ENCODE data around the gene FAS. TPM values are rescaled to one million over a fixed set of nuclear protein-coding genes. Genes with fewer than 3 reads are reported as not detected.

FAS gene
- total and polyA plus RNA-seq, 2 experiments from 2014 or later, result 3.1 to 4.3 TPM

- TF ChIP-seq REST (IDR thresholded peaks at IDR 0.05; ENCODE audit: unreplicated experiment) (no peak), ZNF331 (CRISPR knock-in tag; IDR thresholded peaks at IDR 0.05; ENCODE audit: low read depth) (no peak), JUNB (IDR thresholded peaks at IDR 0.05; ENCODE audit: unreplicated experiment) (no peak), CTCF (conservative IDR thresholded peaks at IDR 0.05; ENCODE audit: low read depth in 2 of 2) (no peak), ZNF114 (CRISPR knock-in tag; IDR thresholded peaks at IDR 0.05) (no peak), STAT1 (IDR thresholded peaks at IDR 0.05; ENCODE audit: unreplicated experiment) (no peak), EZH2phosphoT487 (IDR thresholded peaks at IDR 0.05; ENCODE audit: unreplicated experiment) (no peak), EZH2 (IDR thresholded peaks at IDR 0.05; ENCODE audit: low read depth, unreplicated experiment) (no peak), CREB1 (CRISPR knock-in tag; IDR thresholded peaks at IDR 0.05; ENCODE audit: low read depth) (no peak), NANOG (IDR thresholded peaks at IDR 0.05; ENCODE audit: borderline replicate concordance) (no peak)
Observed at GRCh38 chr10:88966797-88967196, 23.8 kb upstream of the FAS start (continued).

- no peak overlapping the region for H3K4me3 Mint-ChIP-seq
- Histone ChIP-seq H3K4me2 (no peak overlapping the region), H3K36me3 (ENCODE audit: insufficient read depth) (no peaks in the 10 kb centered on the region), H2AFZ (no peak overlapping the region), H3K27ac (ENCODE audit: low read depth) (no peak overlapping the region), H3K27me3 (ENCODE audit: insufficient read depth) (no peaks in the 10 kb centered on the region), H4K20me1 (replicated peaks; ENCODE audit: insufficient read depth) (no peaks in the 10 kb centered on the region), H3F3A (replicated peaks; ENCODE audit: low read depth) (no peaks in the 10 kb centered on the region), H3K9me2 (ENCODE audit: insufficient read depth) (no peaks in the 10 kb centered on the region), H3K4me3 (no peak overlapping the region), H3K4me1 (ENCODE audit: insufficient read depth) (no peaks in the 10 kb centered on the region), H3K79me2 (replicated peaks; ENCODE audit: insufficient read depth) (no peaks in the 10 kb centered on the region)
- DNase-seq (ENCODE audit: low spot score) (no peak), ATAC-seq (no peak)
- H3K36me3 Mint-ChIP-seq (ENCODE audit: low read depth), result no peaks in the 10 kb centered on the region
- H3K27ac Mint-ChIP-seq, result no peak overlapping the region
- H3K27me3 Mint-ChIP-seq (ENCODE audit: insufficient read depth, low read depth, poor library complexity), result no peaks in the 10 kb centered on the region
- TF ChIP-seq REST (IDR thresholded peaks at IDR 0.05; ENCODE audit: unreplicated experiment) (no peak), POLR2AphosphoS5 (IDR thresholded peaks at IDR 0.05; ENCODE audit: low read depth) (no peak), STAT1 (IDR thresholded peaks at IDR 0.05; ENCODE audit: unreplicated experiment) (no peak)
- H3K4me1 Mint-ChIP-seq, result peaks cover 4% of the 10 kb centered on the region; the same call in 2 of the 3 replicates
- H3K9me3 Mint-ChIP-seq, result no peaks in the 10 kb centered on the region
Observed at GRCh38 chr10:88968391-88968790, 22.2 kb upstream of the FAS start.
